Neural cell (in vitro differentiated cells): ENCODE results near the gene APOBEC3A.

Experiments used
- CTCF ChIP-seq: fragments of 450-650 bp; IDR thresholded peaks from 2 replicates; pipeline ENCODE4 v1.5.1; 2014; ENCODE audit warnings: antibody characterized with exemption, mild to moderate bottlenecking, moderate library complexity; ENCODE audit not compliant: poor library complexity, severe bottlenecking
- EP300 ChIP-seq: fragments of 450-650 bp; conservative IDR thresholded peaks from 2 replicates; pipeline ENCODE4 v1.6.1; 2014; ENCODE audit warnings: antibody characterized with exemption, mild to moderate bottlenecking, moderate library complexity; ENCODE audit not compliant: poor library complexity, severe bottlenecking
- EZH2 ChIP-seq: fragments of 200-600, 300-800 bp; shearing (Covaris generic), sonication (generic); IDR thresholded peaks from 2 replicates; pipeline ENCODE4 v1.6.1; 2014; ENCODE audit warnings: antibody characterized with exemption, low read length, borderline replicate concordance, mild to moderate bottlenecking; ENCODE audit not compliant: insufficient read depth, poor library complexity, severe bottlenecking
- MXI1 ChIP-seq: fragments of 450-650 bp; conservative IDR thresholded peaks from 2 replicates; pipeline ENCODE4 v1.6.1; 2014; ENCODE audit warnings: antibody characterized with exemption, mild to moderate bottlenecking; ENCODE audit not compliant: poor library complexity, severe bottlenecking
- POLR2AphosphoS5 ChIP-seq: IDR thresholded peaks from 2 replicates; pipeline ENCODE4 v1.6.1; 2012
- RAD21 ChIP-seq: fragments of 450-650 bp; conservative IDR thresholded peaks from 2 replicates; pipeline ENCODE4 v1.6.1; 2014; ENCODE audit warnings: antibody characterized with exemption, mild to moderate bottlenecking, moderate library complexity
- REST ChIP-seq: IDR thresholded peaks from 2 replicates; pipeline ENCODE4 v1.6.1; 2012; ENCODE audit warnings: borderline replicate concordance
- SMC3 ChIP-seq: fragments of 450-650 bp; conservative IDR thresholded peaks from 2 replicates; pipeline ENCODE4 v1.6.1; 2014; ENCODE audit warnings: antibody characterized with exemption, mild to moderate bottlenecking, moderate library complexity; ENCODE audit not compliant: poor library complexity
- TAF1 ChIP-seq: IDR thresholded peaks from 2 replicates; pipeline ENCODE4 v1.6.1; 2012; ENCODE audit warnings: low read depth

- TF ChIP-seq CTCF (no peak), EP300 (no peak), EZH2 (no peak), SMC3 (no peak), POLR2AphosphoS5 (no peak), TAF1 (no peak), RAD21 (no peak), MXI1 (no peak), REST (no peak)
Observed at GRCh38 chr22:38937541-38937940, 19.9 kb upstream of the APOBEC3A start.
